WTC11 (cell line): ENCODE data around the gene PIAS3.

Experiments
- FOXJ3 ChIP-seq: sonication (generic); formaldehyde crosslinking; IDR thresholded peaks from 2 replicates; pipeline ENCODE4 v1.9.0; 2021; ENCODE audit warnings: missing genetic modification reagents, mild to moderate bottlenecking, borderline replicate concordance
- NR2C2 ChIP-seq: sonication (generic); formaldehyde crosslinking; IDR thresholded peaks from 2 replicates; pipeline ENCODE4 v1.8.0; 2022; ENCODE audit warnings: mild to moderate bottlenecking, missing genetic modification reagents
- ZNF263 ChIP-seq: sonication (generic); formaldehyde crosslinking; IDR thresholded peaks from 2 replicates; pipeline ENCODE4 v1.8.1; 2022; ENCODE audit warnings: low read depth, mild to moderate bottlenecking, moderate library complexity, missing genetic modification reagents
- TF ChIP-seq, protein P1 (sequence below): fragments of 200-600 bp; IDR thresholded peaks from 2 replicates; pipeline ENCODE4 v1.8.0; 2022; ENCODE audit warnings: antibody characterized with exemption
- TF ChIP-seq, protein P2 (sequence below): sonication (generic); formaldehyde crosslinking; IDR thresholded peaks from 2 replicates; pipeline ENCODE4 v1.8.1; 2023; ENCODE audit warnings: mild to moderate bottlenecking, missing genetic modification reagents, moderate library complexity

DNA sequence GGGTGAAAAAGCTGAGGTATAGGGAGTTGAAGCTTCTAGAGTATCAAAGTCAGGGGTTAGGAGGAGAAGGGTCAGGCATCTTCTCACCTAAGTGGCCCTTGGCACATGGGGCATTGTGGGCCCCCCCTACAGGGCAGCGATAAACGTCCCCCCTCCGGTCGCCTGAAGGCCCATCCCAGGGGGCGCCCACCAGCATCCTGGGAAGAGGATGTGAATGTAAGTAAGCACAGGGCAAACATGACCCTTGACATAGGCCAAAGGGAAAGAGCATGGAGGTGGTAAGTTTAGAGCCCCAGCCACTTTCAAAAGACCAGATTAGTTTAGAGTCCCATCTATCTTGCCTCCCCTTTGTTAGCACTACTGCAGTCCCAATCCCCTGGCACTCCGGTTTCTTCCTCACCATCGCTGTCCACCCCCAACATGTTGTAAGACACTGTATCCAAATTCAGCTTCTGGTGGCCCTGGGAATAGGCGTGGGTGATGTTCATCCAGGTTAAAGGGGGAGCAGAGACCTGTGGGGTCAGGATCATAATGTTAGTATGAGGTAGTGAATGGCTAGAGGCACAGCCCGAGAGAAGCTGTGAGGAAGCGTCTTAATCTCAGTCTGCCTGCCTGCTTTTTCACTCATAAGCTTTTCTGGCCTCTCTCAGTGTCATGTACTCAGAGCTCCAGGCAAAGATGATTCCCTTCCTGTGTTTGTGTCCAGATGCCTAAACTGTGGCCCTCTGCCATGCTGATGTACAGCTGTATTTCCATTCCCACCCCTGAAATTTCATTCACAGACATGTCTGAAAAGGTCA lies 48.3 kb upstream of the PIAS3 start:
- TF ChIP-seq FOXJ3, result no peak
- TF ChIP-seq NR2C2, result no peak
- no peak for TF ChIP-seq ZNF263
- TF ChIP-seq, protein P1, sequence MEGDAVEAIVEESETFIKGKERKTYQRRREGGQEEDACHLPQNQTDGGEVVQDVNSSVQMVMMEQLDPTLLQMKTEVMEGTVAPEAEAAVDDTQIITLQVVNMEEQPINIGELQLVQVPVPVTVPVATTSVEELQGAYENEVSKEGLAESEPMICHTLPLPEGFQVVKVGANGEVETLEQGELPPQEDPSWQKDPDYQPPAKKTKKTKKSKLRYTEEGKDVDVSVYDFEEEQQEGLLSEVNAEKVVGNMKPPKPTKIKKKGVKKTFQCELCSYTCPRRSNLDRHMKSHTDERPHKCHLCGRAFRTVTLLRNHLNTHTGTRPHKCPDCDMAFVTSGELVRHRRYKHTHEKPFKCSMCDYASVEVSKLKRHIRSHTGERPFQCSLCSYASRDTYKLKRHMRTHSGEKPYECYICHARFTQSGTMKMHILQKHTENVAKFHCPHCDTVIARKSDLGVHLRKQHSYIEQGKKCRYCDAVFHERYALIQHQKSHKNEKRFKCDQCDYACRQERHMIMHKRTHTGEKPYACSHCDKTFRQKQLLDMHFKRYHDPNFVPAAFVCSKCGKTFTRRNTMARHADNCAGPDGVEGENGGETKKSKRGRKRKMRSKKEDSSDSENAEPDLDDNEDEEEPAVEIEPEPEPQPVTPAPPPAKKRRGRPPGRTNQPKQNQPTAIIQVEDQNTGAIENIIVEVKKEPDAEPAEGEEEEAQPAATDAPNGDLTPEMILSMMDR, result no peak
- TF ChIP-seq, protein P2, sequence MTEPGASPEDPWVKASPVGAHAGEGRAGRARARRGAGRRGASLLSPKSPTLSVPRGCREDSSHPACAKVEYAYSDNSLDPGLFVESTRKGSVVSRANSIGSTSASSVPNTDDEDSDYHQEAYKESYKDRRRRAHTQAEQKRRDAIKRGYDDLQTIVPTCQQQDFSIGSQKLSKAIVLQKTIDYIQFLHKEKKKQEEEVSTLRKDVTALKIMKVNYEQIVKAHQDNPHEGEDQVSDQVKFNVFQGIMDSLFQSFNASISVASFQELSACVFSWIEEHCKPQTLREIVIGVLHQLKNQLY (CRISPR knock-in tag), result no peak
